ENCODE results near the gene ZMYND8. TPM values are rescaled to one million over a fixed set of nuclear protein-coding genes. Genes with fewer than 3 reads are reported as not detected.

Gene ZMYND8
- total RNA-seq, 1 experiment from 2014 or later, result 53.1 TPM

DNA sequence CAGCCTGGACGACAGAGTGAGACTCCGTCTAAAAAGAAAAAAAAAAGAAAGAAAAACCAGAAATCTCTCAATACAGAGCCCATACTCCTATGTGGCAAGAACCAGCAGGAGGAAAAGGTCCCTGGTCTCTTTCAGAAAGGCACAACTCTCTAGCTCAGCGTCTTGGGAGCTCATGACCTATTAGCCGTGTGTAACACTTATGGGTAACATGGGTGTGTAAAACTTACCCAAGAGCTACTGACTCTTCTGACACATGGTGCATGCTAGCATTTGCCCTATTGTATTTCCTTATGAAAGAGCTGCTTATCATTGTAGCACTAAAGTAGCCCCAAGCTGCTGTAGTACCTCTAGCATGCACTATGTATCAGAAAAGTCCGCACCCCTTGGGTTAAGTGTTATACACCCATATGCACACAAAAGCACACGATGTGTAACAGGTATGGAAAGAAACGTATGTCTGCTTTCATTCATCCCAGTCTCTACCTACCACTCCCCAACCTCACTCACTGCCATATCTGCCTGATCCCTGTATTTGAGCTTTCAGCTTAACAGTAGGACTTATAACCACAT is 85.4 kb downstream of the ZMYND8 start:
- Mint-ChIP-seq H3K36me3 (ENCODE audit: insufficient read depth, unreplicated experiment) (peaks cover 58% of the 10 kb centered on the region), H3K9me3 (ENCODE audit: low read depth, unreplicated experiment) (no peaks in the 10 kb centered on the region), H3K27me3 (ENCODE audit: unreplicated experiment) (no peaks in the 10 kb centered on the region), H3K4me3 (ENCODE audit: low read depth, unreplicated experiment) (no peak overlapping the region), H3K4me1 (ENCODE audit: low read depth, unreplicated experiment) (peaks cover 44% of the 10 kb centered on the region), H3K27ac (ENCODE audit: unreplicated experiment) (no peak overlapping the region)
- intact Hi-C loops (cut with micrococcal nuclease; ENCODE audit: unreplicated experiment), result no loop called here
- no peak for TF ChIP-seq CTCF (IDR thresholded peaks at IDR 0.05; ENCODE audit: unreplicated experiment)
- no peak for DNase-seq
- no TSS peak for BruUV-seq (replicated peaks)
- CTCF ChIA-PET, result interaction anchor here (0.6 to 6.3 kb wide), 5 partner anchors 65 to 513 kb away, joined by 3 to 346 read pairs (median 3); no protein-coding TSS in a partner anchor

GRCh38 chr20:47269309-47270165 is 87.0 kb downstream of the ZMYND8 start:
- H3K4me3 Mint-ChIP-seq (ENCODE audit: low read depth, unreplicated experiment), result no peak overlapping the region
- intact Hi-C loops (cut with micrococcal nuclease; ENCODE audit: unreplicated experiment), result no loop called here
- H3K4me1 Mint-ChIP-seq (ENCODE audit: low read depth, unreplicated experiment), result peaks cover 30% of the 10 kb centered on the region
- H3K36me3 Mint-ChIP-seq (ENCODE audit: insufficient read depth, unreplicated experiment), result peaks cover 42% of the 10 kb centered on the region
- no peak overlapping the region for H3K27ac Mint-ChIP-seq (ENCODE audit: unreplicated experiment)
- BruUV-seq (replicated peaks), result no TSS peak
- CTCF ChIA-PET, result interaction anchor here (0.7 to 6.3 kb wide), 6 partner anchors 62 to 224 kb away, joined by 3 to 346 read pairs (median 4); no protein-coding TSS in a partner anchor
- H3K27me3 Mint-ChIP-seq (ENCODE audit: unreplicated experiment), result no peaks in the 10 kb centered on the region
- no peaks in the 10 kb centered on the region for H3K9me3 Mint-ChIP-seq (ENCODE audit: low read depth, unreplicated experiment)
- no peak for TF ChIP-seq CTCF (IDR thresholded peaks at IDR 0.05; ENCODE audit: unreplicated experiment)
- DNase-seq, result no peak

- intact Hi-C loops (cut with micrococcal nuclease; ENCODE audit: unreplicated experiment), result no loop called here
- TF ChIP-seq CTCF (IDR thresholded peaks at IDR 0.05; ENCODE audit: unreplicated experiment), result no peak
- H3K4me1 Mint-ChIP-seq (ENCODE audit: low read depth, unreplicated experiment), result peaks cover 11% of the 10 kb centered on the region
- no peak overlapping the region for H3K4me3 Mint-ChIP-seq (ENCODE audit: low read depth, unreplicated experiment)
- no peak overlapping the region for H3K27ac Mint-ChIP-seq (ENCODE audit: unreplicated experiment)
- no peaks in the 10 kb centered on the region for H3K9me3 Mint-ChIP-seq (ENCODE audit: low read depth, unreplicated experiment)
- no peaks in the 10 kb centered on the region for H3K27me3 Mint-ChIP-seq (ENCODE audit: unreplicated experiment)
- no TSS peak for BruUV-seq (replicated peaks)
- CTCF ChIA-PET, result no interaction called here
- DNase-seq, result no peak
- H3K36me3 Mint-ChIP-seq (ENCODE audit: insufficient read depth, unreplicated experiment), result peaks cover 25% of the 10 kb centered on the region
These were observed 88.9 kb downstream of the ZMYND8 start for GRCh38 chr20:47267621-47268020.

- no TSS peak for BruUV-seq (replicated peaks)
- Mint-ChIP-seq H3K27ac (ENCODE audit: unreplicated experiment) (no peak overlapping the region), H3K27me3 (ENCODE audit: unreplicated experiment) (no peaks in the 10 kb centered on the region), H3K36me3 (ENCODE audit: insufficient read depth, unreplicated experiment) (peaks cover 19% of the 10 kb centered on the region), H3K4me1 (ENCODE audit: low read depth, unreplicated experiment) (peaks cover 6% of the 10 kb centered on the region), H3K4me3 (ENCODE audit: low read depth, unreplicated experiment) (no peak overlapping the region), H3K9me3 (ENCODE audit: low read depth, unreplicated experiment) (no peaks in the 10 kb centered on the region)
- DNase-seq, result no peak
- intact Hi-C loops (cut with micrococcal nuclease; ENCODE audit: unreplicated experiment), result no loop called here
- CTCF ChIA-PET, result interaction anchor here (0.6 kb wide), 1 partner anchor 7 kb away, joined by 3 read pairs; no protein-coding TSS in a partner anchor
- no peak for TF ChIP-seq CTCF (IDR thresholded peaks at IDR 0.05; ENCODE audit: unreplicated experiment)
These were observed 89.5 kb downstream of the ZMYND8 start for GRCh38 chr20:47266847-47267515.
